Stimulated activated naive B cell treated with anti-CD40 and anti-IgM and Interleukin-4, amounts not matched to agents 10 μg/mL and 1 μg/mL and 100 μg/mL, for 72 hours (primary cell): ENCODE data around the gene SALL3.
"Not testable (repeated sequence)": the region's sequence is repeated elsewhere in the genome, so short reads cannot be mapped to it uniquely, and the experiment has no call there.

Source experiments
- ATAC-seq, 2 donors: fragments of 150-1000 bp; cut with Tn5 transposase; replicated peaks; 2 replicates each; pipeline ENCODE4 v1.10.0; 2021; ENCODE audit warnings: moderate library complexity in 1 of 2
- DNase-seq: peaks from one replicate; pipeline ENCODE4 v3.0.0; 2021
- H3K27ac Mint-ChIP-seq: one replicate; pipeline ENCODE4 v1.8.0; 2022; ENCODE audit warnings: mild to moderate bottlenecking, mixed read lengths
- H3K27me3 Mint-ChIP-seq, 2 donors: one replicate each; pipeline ENCODE4 v1.8.0; 2022; ENCODE audit warnings: mixed read lengths in 2 of 2
- H3K36me3 Mint-ChIP-seq, 2 donors: one replicate each; pipeline ENCODE4 v1.8.0; 2022; ENCODE audit warnings: mixed read lengths in 2 of 2, mild to moderate bottlenecking in 1 of 2
- H3K4me1 Mint-ChIP-seq, 2 donors: one replicate each; pipeline ENCODE4 v1.8.0; 2022; ENCODE audit warnings: mixed read lengths in 2 of 2, mild to moderate bottlenecking in 1 of 2
- H3K4me3 Mint-ChIP-seq, 2 donors: one replicate each; pipeline ENCODE4 v1.8.0; 2022; ENCODE audit warnings: mild to moderate bottlenecking in 2 of 2, mixed read lengths in 2 of 2, moderate library complexity in 1 of 2
- H3K9me3 Mint-ChIP-seq, 2 donors: one replicate each; pipeline ENCODE4 v1.8.0; 2022; ENCODE audit warnings: mixed read lengths in 2 of 2, mild to moderate bottlenecking in 1 of 2

SALL3 gene

DNA sequence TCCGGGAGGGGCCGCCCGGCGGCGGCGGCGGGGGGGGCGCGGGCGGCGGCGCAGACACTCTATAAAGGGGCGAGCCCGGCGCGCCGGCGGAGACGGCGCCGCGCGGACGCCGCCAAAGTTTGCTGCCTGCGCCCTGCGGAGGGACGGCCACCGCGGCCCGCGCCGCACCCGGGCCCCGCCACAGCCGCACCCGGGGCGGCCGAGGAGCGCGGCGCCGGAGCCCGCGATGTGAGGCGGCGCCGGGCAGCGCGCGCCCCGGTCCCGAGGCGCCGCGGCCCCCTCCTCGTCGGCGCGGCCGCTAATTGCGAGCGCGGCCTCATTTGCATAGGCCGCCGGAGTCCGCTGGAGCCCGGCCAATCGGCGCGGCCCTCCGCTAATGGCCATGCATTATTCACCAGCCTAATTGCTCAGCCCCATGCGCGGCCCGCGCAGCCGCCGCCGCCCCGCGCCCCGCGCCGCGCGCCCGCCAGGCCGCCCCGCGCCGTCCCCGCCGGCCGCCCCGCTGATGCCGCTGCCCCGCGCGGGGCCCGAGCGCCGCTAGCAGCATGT, at the start of gene SALL3:
Gene SALL3 (plus strand): TSS at position 89 of the 549 bp plus-strand sequence. CDS start 457 bp downstream, at position 546.
- H3K4me3 Mint-ChIP-seq = peak within 1 kb of the TSS; percentile 66 to 69
- H3K27me3 Mint-ChIP-seq = peaks cover 52 to 60% of the 10 kb centered on the region in 2 donors
- no peaks in the 10 kb centered on the region for H3K9me3 Mint-ChIP-seq
- peaks cover 0 to 8% of the 10 kb centered on the region in 2 donors for H3K36me3 Mint-ChIP-seq
- no peak for DNase-seq
- ATAC-seq = no peak
- H3K27ac Mint-ChIP-seq = peak within 1 kb of the TSS; percentile 71
- H3K4me1 Mint-ChIP-seq = peaks cover 12 to 13% of the 10 kb centered on the region in 2 donors

GRCh38 chr18:78932281-78932680, 47.3 kb upstream of the SALL3 start:
- Mint-ChIP-seq H3K9me3 (no peaks in the 10 kb centered on the region), H3K27me3 (no peaks in the 10 kb centered on the region), H3K4me1 (no peaks in the 10 kb centered on the region), H3K36me3 (no peaks in the 10 kb centered on the region), H3K4me3 (no peak overlapping the region), H3K27ac (no peak overlapping the region)
- DNase-seq (no peak), ATAC-seq (no peak)

GRCh38 chr18:78934003-78934402, 45.6 kb upstream of the SALL3 start:
- Mint-ChIP-seq H3K9me3 (no peaks in the 10 kb centered on the region), H3K27ac (no peak overlapping the region), H3K27me3 (no peaks in the 10 kb centered on the region), H3K4me3 (no peak overlapping the region), H3K36me3 (no peaks in the 10 kb centered on the region), H3K4me1 (no peaks in the 10 kb centered on the region)
- ATAC-seq (no peak), DNase-seq (no peak)

DNA sequence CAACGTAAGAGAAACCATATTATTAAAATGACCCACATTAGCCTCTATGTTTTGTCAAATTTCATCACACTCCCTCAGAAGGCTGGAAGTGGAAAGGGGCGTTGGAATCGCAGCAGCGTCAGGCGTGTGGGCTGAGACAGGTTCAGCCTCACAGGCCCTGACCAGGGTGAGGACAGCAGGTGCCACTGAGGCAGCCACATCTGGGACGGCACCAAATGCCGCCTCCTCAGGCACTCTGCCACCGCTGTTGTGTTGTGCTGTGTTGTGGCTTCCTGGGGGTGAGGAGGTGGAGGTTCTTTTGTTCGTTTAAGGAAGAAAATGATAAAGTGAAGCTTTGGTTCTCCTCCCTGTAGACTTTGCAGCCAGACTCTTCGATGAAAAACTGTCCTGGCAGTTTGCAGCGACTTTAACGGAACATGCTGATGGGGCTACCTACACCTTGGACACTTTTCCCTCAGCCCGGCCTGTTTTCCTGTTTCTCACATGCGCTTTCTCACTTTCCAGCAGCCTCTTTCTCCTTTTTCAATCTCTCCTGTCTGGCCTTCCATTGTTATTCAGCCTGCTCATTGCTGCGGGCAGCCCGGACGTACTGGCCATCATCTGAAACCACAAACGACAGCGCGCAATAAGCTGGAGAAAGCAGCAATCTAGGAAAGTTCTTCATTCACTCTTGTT, 44.9 kb upstream of the SALL3 start:
- H3K4me3 Mint-ChIP-seq = no peak overlapping the region
- no peak overlapping the region for H3K27ac Mint-ChIP-seq
- H3K9me3 Mint-ChIP-seq = no peaks in the 10 kb centered on the region
- ATAC-seq (no peak), DNase-seq (no peak)
- no peaks in the 10 kb centered on the region for H3K4me1 Mint-ChIP-seq
- no peaks in the 10 kb centered on the region for H3K27me3 Mint-ChIP-seq
- H3K36me3 Mint-ChIP-seq = no peaks in the 10 kb centered on the region

GRCh38 chr18:78935406-78935805, 44.2 kb upstream of the SALL3 start:
- no peak for DNase-seq
- Mint-ChIP-seq H3K4me1 (no peaks in the 10 kb centered on the region), H3K27me3 (no peaks in the 10 kb centered on the region), H3K9me3 (no peaks in the 10 kb centered on the region), H3K36me3 (no peaks in the 10 kb centered on the region), H3K4me3 (no peak overlapping the region), H3K27ac (no peak overlapping the region)
- ATAC-seq = no peak

DNA sequence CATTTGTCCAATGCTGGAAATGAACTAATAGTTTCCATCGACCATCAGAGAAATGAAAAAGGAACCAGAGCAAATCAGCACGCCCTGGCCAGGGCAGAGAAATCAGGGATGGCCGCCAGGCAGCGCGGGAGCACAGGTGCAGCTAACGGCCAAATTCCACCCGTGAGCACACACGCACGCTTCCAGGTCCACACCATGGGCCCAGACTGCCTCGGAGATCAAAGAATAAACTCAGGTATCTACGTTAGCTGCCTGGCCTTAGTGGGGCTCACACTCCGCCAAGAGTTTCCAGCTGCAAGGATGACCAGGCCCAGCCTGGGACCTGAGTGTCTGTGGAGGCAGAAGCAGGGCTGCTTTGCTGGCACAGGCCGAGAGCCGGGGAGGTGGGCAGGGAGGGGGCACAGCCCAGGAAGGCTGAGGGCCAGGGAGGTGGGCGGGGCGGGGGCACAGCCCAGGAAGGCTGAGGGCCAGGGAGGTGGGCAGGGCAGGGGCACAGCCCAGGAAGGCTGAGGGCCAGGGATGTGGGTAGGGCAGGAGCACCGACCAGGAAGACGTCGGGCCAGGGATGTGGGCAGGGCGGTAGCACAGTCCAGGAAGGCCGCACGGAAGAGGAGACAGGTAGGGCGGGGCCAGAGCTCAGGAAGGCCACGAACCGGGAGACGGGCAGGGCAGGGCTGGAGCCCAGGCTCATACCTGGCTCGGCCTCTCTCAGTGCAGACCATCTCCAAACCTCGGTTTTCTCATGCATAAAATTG, 43.2 kb upstream of the SALL3 start:
- Mint-ChIP-seq H3K4me3 (no peak overlapping the region), H3K27ac (no peak overlapping the region), H3K9me3 (no peaks in the 10 kb centered on the region)

GRCh38 chr18:78937166-78937565, 42.5 kb upstream of the SALL3 start:
- no peaks in the 10 kb centered on the region for H3K27me3 Mint-ChIP-seq
- no peaks in the 10 kb centered on the region for H3K36me3 Mint-ChIP-seq

More for the DNA sequence above, 43.2 kb upstream of the SALL3 start:
- Mint-ChIP-seq H3K36me3 (no peaks in the 10 kb centered on the region), H3K27me3 (no peaks in the 10 kb centered on the region), H3K4me1 (no peaks in the 10 kb centered on the region)
- no peak for DNase-seq
- ATAC-seq = no peak

GRCh38 chr18:78939105-78939504, 40.5 kb upstream of the SALL3 start:
- H3K36me3 Mint-ChIP-seq = no peaks in the 10 kb centered on the region
- no peak overlapping the region for H3K4me3 Mint-ChIP-seq
- H3K27ac Mint-ChIP-seq = no peak overlapping the region
- H3K4me1 Mint-ChIP-seq = no peaks in the 10 kb centered on the region
- DNase-seq (no peak), ATAC-seq (no peak)
- peaks cover 5% of the 10 kb centered on the region in 2 donors for H3K27me3 Mint-ChIP-seq
- no peaks in the 10 kb centered on the region for H3K9me3 Mint-ChIP-seq

More at GRCh38 chr18:78937166-78937565, 42.5 kb upstream of the SALL3 start:
- H3K9me3 Mint-ChIP-seq = no peaks in the 10 kb centered on the region
- ATAC-seq = no peak
- H3K27ac Mint-ChIP-seq = no peak overlapping the region
- DNase-seq = no peak
- H3K4me1 Mint-ChIP-seq = no peaks in the 10 kb centered on the region
- H3K4me3 Mint-ChIP-seq = no peak overlapping the region

DNA sequence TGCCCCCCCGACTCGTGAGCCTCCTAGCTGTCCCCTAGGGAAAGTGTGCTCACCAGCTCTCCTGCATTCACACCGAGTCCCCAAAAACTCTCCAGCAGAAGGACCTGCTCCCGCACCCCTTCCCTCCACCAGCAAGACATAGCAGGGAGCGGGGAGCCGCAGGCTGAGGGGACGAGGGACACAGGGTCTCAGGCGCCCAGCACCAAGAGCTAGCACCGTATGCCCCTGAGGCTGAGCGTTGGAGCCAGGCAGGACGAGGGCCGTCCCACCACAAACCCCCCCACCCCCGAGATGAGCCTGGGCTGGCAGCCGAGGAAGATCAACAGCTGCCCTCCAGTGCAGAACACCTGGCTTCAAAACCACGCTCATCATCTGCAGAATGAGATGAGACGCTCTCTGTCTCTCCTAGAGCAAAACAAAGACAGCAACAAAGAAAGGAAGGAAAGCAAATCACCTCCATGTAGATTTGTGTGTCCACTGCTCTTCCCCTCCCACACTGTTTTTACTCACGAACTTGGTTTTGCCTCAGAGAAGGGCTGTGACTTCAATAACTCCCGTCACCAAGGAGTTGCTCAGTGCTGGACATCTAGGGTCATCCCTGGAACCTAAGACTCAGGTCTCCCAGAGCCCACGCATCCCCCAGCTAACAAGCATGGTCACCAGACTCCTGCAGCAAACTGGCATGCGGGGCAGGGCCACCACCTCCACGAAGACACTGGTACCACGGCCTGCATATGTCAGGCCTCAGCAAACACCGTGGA, 39.7 kb upstream of the SALL3 start:
- Mint-ChIP-seq H3K27me3 (peaks cover 5% of the 10 kb centered on the region in 2 donors), H3K4me1 (no peaks in the 10 kb centered on the region), H3K27ac (no peak overlapping the region), H3K4me3 (no peak overlapping the region), H3K36me3 (no peaks in the 10 kb centered on the region), H3K9me3 (no peaks in the 10 kb centered on the region)
- DNase-seq = no peak
- ATAC-seq = no peak

DNA sequence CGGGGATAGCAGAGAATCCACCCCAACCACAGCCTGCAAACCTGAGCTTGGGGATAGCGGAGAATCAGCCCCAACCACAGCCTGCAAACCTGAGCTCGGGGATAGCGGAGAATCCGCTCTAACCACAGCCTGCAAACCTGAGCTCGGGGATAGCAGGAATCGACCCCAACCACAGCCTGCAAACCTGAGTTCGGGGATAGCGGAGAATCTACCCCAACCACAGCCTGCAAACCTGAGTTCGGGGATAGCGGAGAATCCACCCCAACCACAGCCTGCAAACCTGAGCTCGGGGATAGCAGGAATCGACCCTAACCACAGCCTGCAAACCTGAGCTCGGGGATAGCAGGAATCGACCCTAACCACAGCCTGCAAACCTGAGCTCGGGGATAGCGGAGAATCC, 37.4 kb upstream of the SALL3 start:
- not testable (repeated sequence) for H3K4me3 Mint-ChIP-seq, H3K9me3 Mint-ChIP-seq, H3K4me1 Mint-ChIP-seq, H3K27ac Mint-ChIP-seq, ATAC-seq, DNase-seq, H3K36me3 Mint-ChIP-seq
- peaks cover 9 to 15% of the 10 kb centered on the region in 2 donors for H3K27me3 Mint-ChIP-seq

- H3K36me3 Mint-ChIP-seq = no peaks in the 10 kb centered on the region
- H3K4me3 Mint-ChIP-seq = no peak overlapping the region
- no peaks in the 10 kb centered on the region for H3K4me1 Mint-ChIP-seq
- ATAC-seq = no peak
- peaks cover 1 to 4% of the 10 kb centered on the region in 2 donors for H3K9me3 Mint-ChIP-seq
- DNase-seq = no peak
- no peak overlapping the region for H3K27ac Mint-ChIP-seq
- peaks cover 9 to 16% of the 10 kb centered on the region in 2 donors for H3K27me3 Mint-ChIP-seq
Observed at GRCh38 chr18:78945628-78946027, 34.0 kb upstream of the SALL3 start.

- H3K4me3 Mint-ChIP-seq = no peak overlapping the region
- H3K27me3 Mint-ChIP-seq = peaks cover 9 to 16% of the 10 kb centered on the region in 2 donors
Observed at GRCh38 chr18:78947291-78947690, 32.3 kb upstream of the SALL3 start.

DNA sequence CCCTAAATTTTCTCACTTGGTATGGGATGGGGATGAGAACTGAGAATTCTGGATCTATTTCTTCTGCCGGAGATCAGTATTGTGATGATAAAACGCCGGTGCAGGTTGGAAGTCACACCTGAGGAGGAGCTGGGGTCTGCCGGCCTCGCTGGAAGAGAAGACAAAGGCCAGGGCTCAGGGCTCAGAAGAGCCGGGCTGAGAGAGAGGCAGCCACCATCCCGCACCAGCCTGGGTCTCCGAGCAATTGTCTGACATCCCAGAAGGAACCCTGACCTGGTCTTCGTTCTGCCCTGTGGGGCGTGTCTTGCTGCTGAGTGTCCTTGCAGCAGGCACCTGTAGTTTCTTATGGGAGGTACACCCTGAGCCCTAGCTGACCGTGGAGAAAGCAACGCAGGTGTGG, 31.4 kb upstream of the SALL3 start:
- peaks cover 9 to 16% of the 10 kb centered on the region in 2 donors for H3K27me3 Mint-ChIP-seq

More at GRCh38 chr18:78947291-78947690, 32.3 kb upstream of the SALL3 start:
- Mint-ChIP-seq H3K36me3 (no peaks in the 10 kb centered on the region), H3K4me1 (no peaks in the 10 kb centered on the region), H3K9me3 (peaks cover 8% of the 10 kb centered on the region in 2 donors), H3K27ac (no peak overlapping the region)
- no peak for ATAC-seq
- no peak for DNase-seq

GRCh38 chr18:78948707-78949106, 30.9 kb upstream of the SALL3 start:
- no peak overlapping the region for H3K27ac Mint-ChIP-seq
- ATAC-seq (no peak), DNase-seq (no peak)
- H3K4me3 Mint-ChIP-seq = no peak overlapping the region
- no peaks in the 10 kb centered on the region for H3K36me3 Mint-ChIP-seq
- no peaks in the 10 kb centered on the region for H3K4me1 Mint-ChIP-seq
- peaks cover 6 to 12% of the 10 kb centered on the region in 2 donors for H3K27me3 Mint-ChIP-seq
- H3K9me3 Mint-ChIP-seq = peaks cover 8 to 9% of the 10 kb centered on the region in 2 donors

More for the DNA sequence above, 31.4 kb upstream of the SALL3 start:
- Mint-ChIP-seq H3K4me3 (no peak overlapping the region), H3K27ac (no peak overlapping the region), H3K36me3 (no peaks in the 10 kb centered on the region), H3K9me3 (peaks cover 8% of the 10 kb centered on the region in 2 donors), H3K4me1 (no peaks in the 10 kb centered on the region)
- no peak for DNase-seq
- no peak for ATAC-seq
